ENCODE measurements around the gene RASSF8.

The RASSF8 gene

GRCh38 chr12:26037615-26038220 is 79.2 kb downstream of the RASSF8 start:
- H3K27me3 ChIP-seq (replicated peaks) = no peaks in the 10 kb centered on the region
- H3K4me3 ChIP-seq (ENCODE audit: low read depth, low read length) = no peak overlapping the region
- in situ Hi-C loops (cut with HindIII; ENCODE audit: low pct_ligation_motif_present, low sequenced_read_pairs) = no loop called here
- TF ChIP-seq CTCF (IDR thresholded peaks at IDR 0.05; ENCODE audit: low read depth, low read length, missing control alignments) = no peak
- H3K27ac ChIP-seq = no peak overlapping the region
- H3K36me3 ChIP-seq (replicated peaks) = no peaks in the 10 kb centered on the region
- DNase-seq = no peak

GRCh38 chr12:26042645-26043044 is 84.2 kb downstream of the RASSF8 start:
- no peak for DNase-seq
- H3K36me3 ChIP-seq (replicated peaks) = no peaks in the 10 kb centered on the region
- no peaks in the 10 kb centered on the region for H3K27me3 ChIP-seq (replicated peaks)
- no peak for TF ChIP-seq CTCF (IDR thresholded peaks at IDR 0.05; ENCODE audit: low read depth, low read length, missing control alignments)
- H3K27ac ChIP-seq = no peak overlapping the region
- H3K4me3 ChIP-seq (ENCODE audit: low read depth, low read length) = no peak overlapping the region
- in situ Hi-C loops (cut with HindIII; ENCODE audit: low pct_ligation_motif_present, low sequenced_read_pairs) = no loop called here

- in situ Hi-C loops (cut with HindIII; ENCODE audit: low pct_ligation_motif_present, low sequenced_read_pairs) = no loop called here
- H3K27ac ChIP-seq = no peak overlapping the region
- no peaks in the 10 kb centered on the region for H3K27me3 ChIP-seq (replicated peaks)
- no peak for DNase-seq
- TF ChIP-seq CTCF (IDR thresholded peaks at IDR 0.05; ENCODE audit: low read depth, low read length, missing control alignments) = no peak
- H3K36me3 ChIP-seq (replicated peaks) = no peaks in the 10 kb centered on the region
- H3K4me3 ChIP-seq (ENCODE audit: low read depth, low read length) = no peak overlapping the region
Measured at GRCh38 chr12:26043135-26044006, 84.9 kb downstream of the RASSF8 start.

GRCh38 chr12:26044007-26044394 is 85.5 kb downstream of the RASSF8 start:
- no peak for TF ChIP-seq CTCF (IDR thresholded peaks at IDR 0.05; ENCODE audit: low read depth, low read length, missing control alignments)
- Histone ChIP-seq H3K4me3 (ENCODE audit: low read depth, low read length) (no peak overlapping the region), H3K27ac (no peak overlapping the region), H3K27me3 (replicated peaks) (no peaks in the 10 kb centered on the region), H3K36me3 (replicated peaks) (no peaks in the 10 kb centered on the region)
- in situ Hi-C loops (cut with HindIII; ENCODE audit: low pct_ligation_motif_present, low sequenced_read_pairs) = no loop called here
- DNase-seq = no peak

- H3K36me3 ChIP-seq (replicated peaks) = no peaks in the 10 kb centered on the region
- no peak overlapping the region for H3K27ac ChIP-seq
- DNase-seq = no peak
- H3K27me3 ChIP-seq (replicated peaks) = no peaks in the 10 kb centered on the region
- H3K4me3 ChIP-seq (ENCODE audit: low read depth, low read length) = no peak overlapping the region
- no peak for TF ChIP-seq CTCF (IDR thresholded peaks at IDR 0.05; ENCODE audit: low read depth, low read length, missing control alignments)
- in situ Hi-C loops (cut with HindIII; ENCODE audit: low pct_ligation_motif_present, low sequenced_read_pairs) = no loop called here
Measured at GRCh38 chr12:26044592-26044991, 86.1 kb downstream of the RASSF8 start.

All from brain microvascular endothelial cell (primary cell).